ENCODE data around the gene TMOD2. TPM values are rescaled to one million over a fixed set of nuclear protein-coding genes. Genes with fewer than 3 reads are reported as not detected.

TMOD2 gene
- total RNA-seq, 1 donor from 2014 or later, result 7.0 TPM

- no peak for DNase-seq (ENCODE audit: low spot score in 2 of 2)
- no peak overlapping the region for H3K27ac ChIP-seq
- TF ChIP-seq, protein P1, sequence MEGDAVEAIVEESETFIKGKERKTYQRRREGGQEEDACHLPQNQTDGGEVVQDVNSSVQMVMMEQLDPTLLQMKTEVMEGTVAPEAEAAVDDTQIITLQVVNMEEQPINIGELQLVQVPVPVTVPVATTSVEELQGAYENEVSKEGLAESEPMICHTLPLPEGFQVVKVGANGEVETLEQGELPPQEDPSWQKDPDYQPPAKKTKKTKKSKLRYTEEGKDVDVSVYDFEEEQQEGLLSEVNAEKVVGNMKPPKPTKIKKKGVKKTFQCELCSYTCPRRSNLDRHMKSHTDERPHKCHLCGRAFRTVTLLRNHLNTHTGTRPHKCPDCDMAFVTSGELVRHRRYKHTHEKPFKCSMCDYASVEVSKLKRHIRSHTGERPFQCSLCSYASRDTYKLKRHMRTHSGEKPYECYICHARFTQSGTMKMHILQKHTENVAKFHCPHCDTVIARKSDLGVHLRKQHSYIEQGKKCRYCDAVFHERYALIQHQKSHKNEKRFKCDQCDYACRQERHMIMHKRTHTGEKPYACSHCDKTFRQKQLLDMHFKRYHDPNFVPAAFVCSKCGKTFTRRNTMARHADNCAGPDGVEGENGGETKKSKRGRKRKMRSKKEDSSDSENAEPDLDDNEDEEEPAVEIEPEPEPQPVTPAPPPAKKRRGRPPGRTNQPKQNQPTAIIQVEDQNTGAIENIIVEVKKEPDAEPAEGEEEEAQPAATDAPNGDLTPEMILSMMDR (IDR thresholded peaks at IDR 0.05), result no peak
- H3K9me3 ChIP-seq, result no peaks in the 10 kb centered on the region
- no peaks in the 10 kb centered on the region for H3K27me3 ChIP-seq
- H3K36me3 ChIP-seq, result peaks cover 0 to 21% of the 10 kb centered on the region in 2 donors
- H3K4me1 ChIP-seq, result no peaks in the 10 kb centered on the region
- intact Hi-C loops (cut with DNase I), result no loop called here
- no peak overlapping the region for H3K4me3 ChIP-seq
Measured at GRCh38 chr15:51799282-51800252, 48.2 kb downstream of the TMOD2 start.

GRCh38 chr15:51801391-51801835 is 50.0 kb downstream of the TMOD2 start:
- TF ChIP-seq, protein P1 (IDR thresholded peaks at IDR 0.05), result peak in 1 of 3 experiments; percentile 23
- H3K36me3 ChIP-seq, result peaks cover 0 to 24% of the 10 kb centered on the region in 2 donors
- no peaks in the 10 kb centered on the region for H3K4me1 ChIP-seq
- no peak overlapping the region for H3K4me3 ChIP-seq
- H3K27me3 ChIP-seq, result no peaks in the 10 kb centered on the region
- intact Hi-C loops (cut with DNase I), result no loop called here
- no peak for DNase-seq (ENCODE audit: low spot score in 2 of 2)
- no peaks in the 10 kb centered on the region for H3K9me3 ChIP-seq
- no peak overlapping the region for H3K27ac ChIP-seq

GRCh38 chr15:51802593-51802992 is 51.2 kb downstream of the TMOD2 start:
- Histone ChIP-seq H3K27me3 (no peaks in the 10 kb centered on the region), H3K36me3 (peaks cover under 1 to 36% of the 10 kb centered on the region in 2 donors), H3K4me3 (no peak overlapping the region), H3K4me1 (no peaks in the 10 kb centered on the region), H3K9me3 (no peaks in the 10 kb centered on the region), H3K27ac (no peak overlapping the region)
- intact Hi-C loops (cut with DNase I), result no loop called here
- TF ChIP-seq, protein P1 (IDR thresholded peaks at IDR 0.05), result no peak
- no peak for DNase-seq (ENCODE audit: low spot score in 2 of 2)

DNA sequence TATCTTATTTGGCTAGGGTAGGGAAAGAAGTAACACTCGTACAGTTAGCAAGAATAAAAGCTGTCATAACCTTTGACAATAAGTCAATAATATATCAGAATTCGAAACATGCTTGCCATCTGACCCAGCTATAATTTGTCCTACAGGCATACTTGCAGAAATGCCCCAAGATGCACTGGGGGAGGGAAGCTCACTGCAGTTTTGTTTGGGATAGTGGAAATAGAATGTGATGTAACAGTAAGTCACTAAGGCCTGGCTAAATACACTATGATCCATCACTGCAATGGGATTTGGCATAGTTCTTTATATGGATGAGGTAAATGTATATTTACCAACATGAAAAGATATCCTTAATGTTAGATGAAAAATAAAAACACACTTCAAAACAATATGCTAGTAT is 52.6 kb downstream of the TMOD2 start:
- intact Hi-C loops (cut with DNase I), result no loop called here
- no peak overlapping the region for H3K27ac ChIP-seq
- TF ChIP-seq, protein P1 (IDR thresholded peaks at IDR 0.05), result no peak
- H3K4me1 ChIP-seq, result no peaks in the 10 kb centered on the region
- H3K27me3 ChIP-seq, result no peaks in the 10 kb centered on the region
- H3K9me3 ChIP-seq, result no peaks in the 10 kb centered on the region
- peaks cover 7 to 38% of the 10 kb centered on the region in 2 donors for H3K36me3 ChIP-seq
- no peak overlapping the region for H3K4me3 ChIP-seq
- no peak for DNase-seq (ENCODE audit: low spot score in 2 of 2)

GRCh38 chr15:51806123-51806522 is 54.7 kb downstream of the TMOD2 start:
- intact Hi-C loops (cut with DNase I), result no loop called here
- Histone ChIP-seq H3K4me3 (no peak overlapping the region), H3K4me1 (no peaks in the 10 kb centered on the region), H3K9me3 (no peaks in the 10 kb centered on the region), H3K27ac (no peak overlapping the region), H3K36me3 (peaks cover 7 to 36% of the 10 kb centered on the region in 2 donors), H3K27me3 (no peaks in the 10 kb centered on the region)
- DNase-seq (ENCODE audit: low spot score in 2 of 2), result no peak
- TF ChIP-seq, protein P1 (IDR thresholded peaks at IDR 0.05), result no peak
